Sigmoid colon (tissue), 7 donors: ENCODE measurements around the gene PRKCZ. TPM values are rescaled to one million over a fixed set of nuclear protein-coding genes. Genes with fewer than 3 reads are reported as not detected.

Experiments used
- DNase-seq: peaks from one replicate; pipeline ENCODE4 v3.0.0-alpha.2; 2019
- H3K27ac ChIP-seq, 4 donors: fragments of 200-600 bp; sonication (generic); one replicate each; pipeline ENCODE4 v1.5.1; 2016 to 2019; ENCODE audit warnings: mild to moderate bottlenecking in 1 of 4
- H3K27me3 ChIP-seq, 3 donors: fragments of 200-600 bp; sonication (generic); one replicate each; pipeline ENCODE4 v1.5.1; 2019; ENCODE audit warnings: mild to moderate bottlenecking in 1 of 3
- H3K36me3 ChIP-seq, 4 donors: fragments of 200-600 bp; sonication (generic); one replicate each; pipeline ENCODE4 v1.5.1; 2016 to 2019
- H3K4me1 ChIP-seq, 4 donors: fragments of 200-600 bp; sonication (generic); one replicate each; pipeline ENCODE4 v1.5.1; 2017 to 2019
- H3K4me3 ChIP-seq, 4 donors: fragments of 200-600 bp; sonication (generic); one replicate each; pipeline ENCODE4 v1.5.1; 2017 to 2019; ENCODE audit warnings: mild to moderate bottlenecking in 2 of 4, moderate library complexity in 1 of 4
- H3K9me3 ChIP-seq, 4 donors: fragments of 200-600 bp in 3 of 4; sonication (generic) in 3 of 4; one replicate each; pipeline versions ENCODE4 v1.5.1 to v1.6.1; 2013 to 2019
- CTCF ChIP-seq, 4 experiments: fragments of 450-650 bp in 3 of 4; fragments of 200-600 bp in 1 of 4; IDR thresholded peaks; one replicate each; pipeline ENCODE4 v1.5.1; 2016 to 2019; ENCODE audit warnings: antibody characterized with exemption in 4 of 4, mild to moderate bottlenecking in 3 of 4, moderate library complexity in 2 of 4
- EP300 ChIP-seq, 4 donors: sonication (generic); formaldehyde crosslinking; IDR thresholded peaks; one replicate each; pipeline ENCODE4 v1.6.1; 2017; ENCODE audit warnings: antibody characterized with exemption in 4 of 4
- POLR2A ChIP-seq, 2 donors: fragments of 450-650 bp; IDR thresholded peaks; one replicate each; pipeline ENCODE4 v1.6.1; 2016; ENCODE audit warnings: antibody characterized with exemption in 2 of 2, mild to moderate bottlenecking in 2 of 2, moderate library complexity in 2 of 2
- POLR2AphosphoS5 ChIP-seq, 4 donors: sonication (generic); formaldehyde crosslinking; IDR thresholded peaks; one replicate each; pipeline ENCODE4 v1.6.1; 2017; ENCODE audit warnings: antibody characterized with exemption in 4 of 4
- WGBS, 2 donors: extraction: QIAGEN DNeasy Blood & Tissue Kit; methylation state at CpG; one replicate each; pipeline ENCODE4 v1.1.7; 2013; 5-methylcytosine and 5-hydroxymethylcytosine counted together
- intact Hi-C: fragments of 100-400 bp; cut with DNase I; formaldehyde crosslinking; loops from one replicate; pipeline ENCODE4 v1.15.1; 2023
- polyA plus RNA-seq, 3 donors: library from polyadenylated mRNA; stranded (reverse); fragments of 200-250 nt; gene quantifications; one replicate each; pipeline ENCODE4 v1.2.3, GENCODE V29; 2013
- total RNA-seq, 4 donors: library from RNA; depleted of rRNA; stranded (reverse); fragments of >200 nt; gene quantifications; one replicate each; pipeline ENCODE4 v1.1.0, GENCODE V29; 2016
- donor health status: healthy with polysubstance abuse.
- donor health status: Bipolar disorder and iron deficiency.
- donor health status: healthy.

Gene PRKCZ
- total and polyA plus RNA-seq, 7 donors: 1.4 to 52.9 (median 4.8) TPM

GRCh38 chr1:2204415-2205190, 154.4 kb downstream of the PRKCZ start:
- peak overlapping the region; percentile 36 to 62 (median 52) for H3K4me3 ChIP-seq
- peak; percentile 94 for DNase-seq
- intact Hi-C loops: loop anchor here (2.0 to 5.0 kb wide), 2 partner anchors 110 to 323 kb away; partner anchors contain the start of gene PANK4
- H3K27ac ChIP-seq: peak overlapping the region; percentile 86 to 93 (median 89)
- H3K36me3 ChIP-seq: no peaks in the 10 kb centered on the region
- TF ChIP-seq POLR2AphosphoS5 (IDR thresholded peaks at IDR 0.05) (peak; percentile 41 to 66 (median 50)), POLR2A (IDR thresholded peaks at IDR 0.05) (peak; percentile 31 to 34), CTCF (IDR thresholded peaks at IDR 0.05) (no peak)
- peaks cover 0 to 68% (median 56%) of the 10 kb centered on the region in 4 donors for H3K4me1 ChIP-seq
- no peaks in the 10 kb centered on the region for H3K9me3 ChIP-seq
- H3K27me3 ChIP-seq: no peaks in the 10 kb centered on the region
- WGBS, 2 donors: 3 to 4% methylated on average over 53 to 55 of the region's 60 CpGs

GRCh38 chr1:2205191-2205952, 155.2 kb downstream of the PRKCZ start:
- 10 to 13% methylated on average over 81 to 84 of the region's 84 CpGs for WGBS, 2 donors
- no peaks in the 10 kb centered on the region for H3K27me3 ChIP-seq
- peak; percentile 99 for DNase-seq
- TF ChIP-seq POLR2A (IDR thresholded peaks at IDR 0.05) (peak in 1 of 2 donors; percentile 39), CTCF (IDR thresholded peaks at IDR 0.05) (no peak), EP300 (IDR thresholded peaks at IDR 0.05) (peak in 1 of 4 donors; percentile 23), POLR2AphosphoS5 (IDR thresholded peaks at IDR 0.05) (peak; percentile 69 to 90 (median 84))
- H3K4me1 ChIP-seq: peaks cover 0 to 64% (median 49%) of the 10 kb centered on the region in 4 donors
- no peaks in the 10 kb centered on the region for H3K36me3 ChIP-seq
- H3K27ac ChIP-seq: peak overlapping the region; percentile 88 to 94 (median 92)
- intact Hi-C loops: loop anchor here (2.0 kb wide), 1 partner anchor 109 kb away; no protein-coding TSS in a partner anchor
- peak overlapping the region; percentile 23 to 57 (median 47) for H3K4me3 ChIP-seq
- H3K9me3 ChIP-seq: no peaks in the 10 kb centered on the region

GRCh38 chr1:2206813-2207487, 156.7 kb downstream of the PRKCZ start:
- TF ChIP-seq CTCF (IDR thresholded peaks at IDR 0.05): no peak
- no peak for TF ChIP-seq POLR2A (IDR thresholded peaks at IDR 0.05)
- no peak for TF ChIP-seq POLR2AphosphoS5 (IDR thresholded peaks at IDR 0.05)
- TF ChIP-seq EP300 (IDR thresholded peaks at IDR 0.05): no peak
- H3K4me1 ChIP-seq: peaks cover 0 to 60% (median 46%) of the 10 kb centered on the region in 4 donors
- 76 to 85% methylated on average over 16 of the region's 16 CpGs for WGBS, 2 donors
- peak overlapping the region in 2 of 4 donors; percentile 20 to 26 for H3K4me3 ChIP-seq
- H3K36me3 ChIP-seq: no peaks in the 10 kb centered on the region
- peak; percentile 72 for DNase-seq
- H3K9me3 ChIP-seq: no peaks in the 10 kb centered on the region
- no peaks in the 10 kb centered on the region for H3K27me3 ChIP-seq
- intact Hi-C loops: no loop called here
- peak overlapping the region; percentile 88 to 94 (median 92) for H3K27ac ChIP-seq

GRCh38 chr1:2208309-2209239, 158.4 kb downstream of the PRKCZ start:
- intact Hi-C loops: no loop called here
- peak; percentile 83 for DNase-seq
- Histone ChIP-seq H3K9me3 (no peaks in the 10 kb centered on the region), H3K4me3 (no peak overlapping the region), H3K36me3 (no peaks in the 10 kb centered on the region), H3K27ac (peak overlapping the region; percentile 88 to 94 (median 92)), H3K27me3 (no peaks in the 10 kb centered on the region), H3K4me1 (peaks cover 0 to 70% (median 62%) of the 10 kb centered on the region in 4 donors)
- no peak for TF ChIP-seq EP300 (IDR thresholded peaks at IDR 0.05)
- no peak for TF ChIP-seq CTCF (IDR thresholded peaks at IDR 0.05)
- WGBS, 2 donors: 39 to 66% methylated on average over 24 of the region's 24 CpGs
